Suprapubic skin (tissue), 4 donors: ENCODE measurements around the gene HPSE2. TPM values are rescaled to one million over a fixed set of nuclear protein-coding genes. Genes with fewer than 3 reads are reported as not detected.

ENCODE experiments used
- DNase-seq, 2 donors: peaks; one replicate each; pipeline ENCODE4 v3.0.0-alpha.2; 2019; ENCODE audit warnings: low spot score in 2 of 2
- H3K27ac ChIP-seq: fragments of 200-600 bp; sonication (generic); one replicate; pipeline ENCODE4 v1.5.1; 2019
- H3K27me3 ChIP-seq: fragments of 200-600 bp; sonication (generic); one replicate; pipeline ENCODE4 v1.5.1; 2019
- H3K36me3 ChIP-seq: fragments of 200-600 bp; sonication (generic); one replicate; pipeline ENCODE4 v1.5.1; 2019
- H3K4me1 ChIP-seq: fragments of 200-600 bp; sonication (generic); one replicate; pipeline ENCODE4 v1.5.1; 2019
- H3K4me3 ChIP-seq: fragments of 200-600 bp; sonication (generic); one replicate; pipeline ENCODE4 v1.5.1; 2019; ENCODE audit warnings: mild to moderate bottlenecking
- H3K9me3 ChIP-seq: fragments of 200-600 bp; sonication (generic); one replicate; pipeline ENCODE4 v1.5.1; 2019
- EP300 ChIP-seq: sonication (generic); formaldehyde crosslinking; IDR thresholded peaks from one replicate; pipeline ENCODE4 v1.6.1; 2017; ENCODE audit warnings: antibody characterized with exemption
- POLR2A ChIP-seq, 2 donors: fragments of 450-650 bp; IDR thresholded peaks; one replicate each; pipeline ENCODE4 v1.6.1; 2017; ENCODE audit warnings: antibody characterized with exemption in 2 of 2, mild to moderate bottlenecking in 2 of 2, moderate library complexity in 2 of 2
- POLR2AphosphoS5 ChIP-seq, 3 donors: sonication (generic); formaldehyde crosslinking; IDR thresholded peaks; one replicate each; pipeline ENCODE4 v1.6.1; 2017; ENCODE audit warnings: antibody characterized with exemption in 3 of 3
- WGBS: methylation state at CpG from one replicate; pipeline ENCODE4 v1.1.5; 2018; 5-methylcytosine and 5-hydroxymethylcytosine counted together
- total RNA-seq, 4 donors: library from RNA; depleted of rRNA; stranded (reverse); fragments of >200 nt; gene quantifications; one replicate each; pipeline ENCODE4 v1.1.0, GENCODE V29; 2016
- TF ChIP-seq, protein P1 (sequence below), 2 donors: fragments of 200-600 bp in 1 of 2; fragments of 450-650 bp in 1 of 2; sonication (generic) in 1 of 2; IDR thresholded peaks; one replicate each; pipeline ENCODE4 v1.5.1; 2016 to 2019; ENCODE audit warnings: antibody characterized with exemption in 2 of 2, mild to moderate bottlenecking in 1 of 2, moderate library complexity in 1 of 2

The HPSE2 gene
- total RNA-seq, result 1 to 10 TPM in 2 of 4 donors, under 1 TPM in 2; 0.95 to 1.3 (median 0.99) TPM

DNA sequence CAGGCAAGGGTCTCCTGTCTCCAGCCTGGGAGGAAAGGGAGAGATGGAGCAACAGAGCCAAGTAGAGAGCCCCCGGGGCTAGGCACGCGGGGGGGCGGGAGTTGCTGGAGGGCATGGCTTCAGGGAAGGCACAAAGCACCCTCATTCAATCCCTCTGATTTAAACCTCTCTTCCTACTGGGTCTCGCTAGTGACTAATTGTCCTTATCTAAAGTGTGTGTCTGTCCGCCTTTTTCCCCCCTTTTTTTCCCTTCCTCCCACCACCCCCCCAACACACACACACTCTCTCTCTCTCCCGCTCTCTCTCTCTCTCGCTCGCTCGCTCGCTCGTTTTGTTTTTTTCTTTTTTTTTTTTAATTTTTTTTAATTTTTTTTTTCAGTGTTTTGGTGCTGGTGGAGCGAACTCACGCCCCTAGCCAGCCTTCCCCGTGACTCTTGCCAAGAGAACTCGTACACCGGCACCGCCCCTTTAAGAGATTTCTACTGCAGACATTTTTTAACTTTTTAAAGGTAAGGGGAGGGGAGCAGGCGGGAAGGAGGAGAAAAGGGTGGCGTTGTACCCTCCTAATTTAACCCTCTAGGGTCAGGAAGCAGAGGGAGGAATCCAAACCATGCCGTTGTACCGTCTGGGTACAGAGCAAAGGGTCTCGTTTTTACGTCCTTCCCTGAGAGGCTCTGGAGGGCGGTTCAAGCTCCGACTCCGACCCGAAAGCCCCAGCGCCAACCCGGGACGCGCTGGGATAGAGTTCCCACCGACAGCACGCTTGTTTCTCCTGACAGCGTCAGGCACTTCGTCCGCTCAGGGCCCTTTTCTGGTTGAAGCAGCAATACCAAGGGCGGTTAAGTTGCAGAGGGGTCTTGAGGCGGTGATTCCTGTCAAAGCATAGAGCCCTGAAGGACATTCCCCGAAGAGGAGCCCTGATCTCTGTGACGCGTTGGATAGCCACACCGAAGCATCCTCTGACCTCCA, at the start of gene HPSE2:
HPSE2 (minus strand) TSS at position 195 of the 969 bp plus-strand sequence.
- H3K9me3 ChIP-seq, result no peaks in the 10 kb centered on the region
- no peak within 1 kb of the TSS for H3K27ac ChIP-seq
- peaks cover 46% of the 10 kb centered on the region for H3K4me1 ChIP-seq
- H3K36me3 ChIP-seq, result no peaks in the 10 kb centered on the region
- H3K27me3 ChIP-seq, result peaks cover 85% of the 10 kb centered on the region
- H3K4me3 ChIP-seq, result peak within 1 kb of the TSS; percentile 48
- TF ChIP-seq EP300, result no peak
- TF ChIP-seq, protein P1, sequence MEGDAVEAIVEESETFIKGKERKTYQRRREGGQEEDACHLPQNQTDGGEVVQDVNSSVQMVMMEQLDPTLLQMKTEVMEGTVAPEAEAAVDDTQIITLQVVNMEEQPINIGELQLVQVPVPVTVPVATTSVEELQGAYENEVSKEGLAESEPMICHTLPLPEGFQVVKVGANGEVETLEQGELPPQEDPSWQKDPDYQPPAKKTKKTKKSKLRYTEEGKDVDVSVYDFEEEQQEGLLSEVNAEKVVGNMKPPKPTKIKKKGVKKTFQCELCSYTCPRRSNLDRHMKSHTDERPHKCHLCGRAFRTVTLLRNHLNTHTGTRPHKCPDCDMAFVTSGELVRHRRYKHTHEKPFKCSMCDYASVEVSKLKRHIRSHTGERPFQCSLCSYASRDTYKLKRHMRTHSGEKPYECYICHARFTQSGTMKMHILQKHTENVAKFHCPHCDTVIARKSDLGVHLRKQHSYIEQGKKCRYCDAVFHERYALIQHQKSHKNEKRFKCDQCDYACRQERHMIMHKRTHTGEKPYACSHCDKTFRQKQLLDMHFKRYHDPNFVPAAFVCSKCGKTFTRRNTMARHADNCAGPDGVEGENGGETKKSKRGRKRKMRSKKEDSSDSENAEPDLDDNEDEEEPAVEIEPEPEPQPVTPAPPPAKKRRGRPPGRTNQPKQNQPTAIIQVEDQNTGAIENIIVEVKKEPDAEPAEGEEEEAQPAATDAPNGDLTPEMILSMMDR (IDR thresholded peaks at IDR 0.05), result no peak
- no peak for TF ChIP-seq POLR2AphosphoS5 (IDR thresholded peaks at IDR 0.05)
- TF ChIP-seq POLR2A (IDR thresholded peaks at IDR 0.05), result no peak
- WGBS, result 7% methylated on average over 43 of the region's 43 CpGs
- DNase-seq, result no peak

DNA sequence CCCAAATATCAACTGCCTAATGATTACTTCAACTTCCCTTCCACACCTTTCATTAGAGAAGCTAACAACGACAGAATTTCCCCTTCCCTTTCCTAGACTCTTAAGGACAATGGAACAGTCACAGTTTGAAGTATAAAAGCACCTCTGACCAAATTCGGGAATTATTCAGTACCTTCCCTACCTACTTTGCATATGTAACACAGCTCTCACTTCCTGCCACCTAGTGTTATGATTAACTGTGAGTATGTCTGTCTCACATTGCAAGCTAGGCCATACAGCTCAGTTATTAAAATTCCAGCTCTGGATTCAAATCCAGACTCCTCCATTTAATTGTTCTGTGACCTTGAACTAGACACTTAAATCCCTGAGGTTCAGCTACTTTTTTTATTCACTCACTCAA, 44.8 kb upstream of the HPSE2 start:
- TF ChIP-seq POLR2AphosphoS5 (IDR thresholded peaks at IDR 0.05) (no peak), POLR2A (IDR thresholded peaks at IDR 0.05) (no peak), EP300 (no peak)
- TF ChIP-seq, protein P1 (IDR thresholded peaks at IDR 0.05), result no peak
- no peak for DNase-seq
- Histone ChIP-seq H3K27me3 (no peaks in the 10 kb centered on the region), H3K9me3 (no peaks in the 10 kb centered on the region), H3K27ac (no peak overlapping the region), H3K36me3 (no peaks in the 10 kb centered on the region), H3K4me3 (no peak overlapping the region), H3K4me1 (no peaks in the 10 kb centered on the region)
- WGBS, result 58% methylated on average over 2 of the region's 2 CpGs

GRCh38 chr10:99279626-99280111, 44.0 kb upstream of the HPSE2 start:
- no peaks in the 10 kb centered on the region for H3K4me1 ChIP-seq
- TF ChIP-seq, protein P1 (IDR thresholded peaks at IDR 0.05), result no peak
- TF ChIP-seq EP300 (no peak), POLR2A (IDR thresholded peaks at IDR 0.05) (no peak), POLR2AphosphoS5 (IDR thresholded peaks at IDR 0.05) (no peak)

DNA sequence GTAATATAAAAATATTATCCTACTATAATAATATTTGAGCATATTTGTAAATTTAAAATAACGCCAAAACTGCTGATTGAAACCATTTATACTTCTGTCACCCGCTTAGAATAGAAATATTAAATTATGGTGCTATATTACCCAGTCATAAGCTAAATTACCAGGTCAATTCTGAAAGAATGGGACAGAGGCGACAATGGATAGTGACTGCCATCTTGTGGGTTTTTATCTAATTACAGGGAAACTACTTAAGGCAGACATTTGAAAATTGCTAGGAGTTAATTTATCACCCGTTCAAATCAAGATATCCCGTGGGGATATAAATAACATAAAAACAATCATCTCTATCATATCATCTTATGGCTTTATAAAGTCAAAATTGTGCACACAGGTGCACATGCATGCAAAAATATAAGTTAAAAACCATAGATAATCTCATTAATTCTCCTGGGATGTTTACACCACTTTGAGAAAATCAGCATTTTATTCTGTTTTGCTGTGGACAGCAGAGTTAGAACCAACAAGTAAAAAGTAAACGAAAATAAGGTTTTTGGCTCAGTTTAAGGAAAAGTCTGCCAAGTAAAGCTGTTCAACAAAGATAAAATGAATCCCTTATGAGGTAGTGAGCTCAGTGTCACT, 41.3 kb upstream of the HPSE2 start:
- 25% methylated on average over 6 of the region's 6 CpGs for WGBS
- H3K27ac ChIP-seq, result no peak overlapping the region
- no peaks in the 10 kb centered on the region for H3K9me3 ChIP-seq
- no peak for DNase-seq
- no peaks in the 10 kb centered on the region for H3K36me3 ChIP-seq
- H3K4me3 ChIP-seq, result no peak overlapping the region
- H3K27me3 ChIP-seq, result peaks cover 3% of the 10 kb centered on the region
- no peak for TF ChIP-seq EP300
- TF ChIP-seq, protein P1 (IDR thresholded peaks at IDR 0.05), result no peak
- TF ChIP-seq POLR2AphosphoS5 (IDR thresholded peaks at IDR 0.05), result no peak
- no peak for TF ChIP-seq POLR2A (IDR thresholded peaks at IDR 0.05)
- no peaks in the 10 kb centered on the region for H3K4me1 ChIP-seq

More at GRCh38 chr10:99279626-99280111, 44.0 kb upstream of the HPSE2 start:
- no peaks in the 10 kb centered on the region for H3K36me3 ChIP-seq
- H3K27ac ChIP-seq, result no peak overlapping the region
- WGBS, result 10% methylated on average over 1 of the region's 1 CpG
- no peak for DNase-seq
- H3K4me3 ChIP-seq, result no peak overlapping the region
- no peaks in the 10 kb centered on the region for H3K27me3 ChIP-seq
- no peaks in the 10 kb centered on the region for H3K9me3 ChIP-seq

- Histone ChIP-seq H3K36me3 (no peaks in the 10 kb centered on the region), H3K4me3 (no peak overlapping the region), H3K27me3 (no peaks in the 10 kb centered on the region), H3K4me1 (no peaks in the 10 kb centered on the region), H3K9me3 (no peaks in the 10 kb centered on the region), H3K27ac (no peak overlapping the region)
- no peak for DNase-seq
- TF ChIP-seq EP300 (no peak), POLR2AphosphoS5 (IDR thresholded peaks at IDR 0.05) (no peak), POLR2A (IDR thresholded peaks at IDR 0.05) (no peak)
- TF ChIP-seq, protein P1 (IDR thresholded peaks at IDR 0.05), result no peak
- 47% methylated on average over 4 of the region's 4 CpGs for WGBS
Measured at GRCh38 chr10:99266383-99266782, 30.7 kb upstream of the HPSE2 start.
